Fibroblast of the aortic adventitia (primary cell): ENCODE results near the gene DHX16. TPM values are rescaled to one million over a fixed set of nuclear protein-coding genes. Genes with fewer than 3 reads are reported as not detected.

Experiments used
- DNase-seq: peaks from one replicate; pipeline ENCODE4 v3.0.0-alpha.2; 2010; ENCODE audit warnings: low read depth
- H3K4me3 ChIP-seq: 2 replicates; pipeline ENCODE4 v1.5.1; 2011; ENCODE audit warnings: low read depth, mild to moderate bottlenecking, control low read depth, low read length, moderate library complexity
- CTCF ChIP-seq: IDR thresholded peaks from 2 replicates; pipeline ENCODE4 v1.5.1; 2011; ENCODE audit warnings: mild to moderate bottlenecking, low read length, control low read depth, inconsistent platforms; ENCODE audit not compliant: insufficient read depth
- total RNA-seq: library from RNA; depleted of rRNA; stranded (reverse); fragments of >200 nt; gene quantifications from 2 replicates; pipeline ENCODE4 v1.2.3, GENCODE V29; 2012; ENCODE audit warnings: low replicate concordance

The DHX16 gene
- total RNA-seq, 1 donor: 20.9 TPM

DNA sequence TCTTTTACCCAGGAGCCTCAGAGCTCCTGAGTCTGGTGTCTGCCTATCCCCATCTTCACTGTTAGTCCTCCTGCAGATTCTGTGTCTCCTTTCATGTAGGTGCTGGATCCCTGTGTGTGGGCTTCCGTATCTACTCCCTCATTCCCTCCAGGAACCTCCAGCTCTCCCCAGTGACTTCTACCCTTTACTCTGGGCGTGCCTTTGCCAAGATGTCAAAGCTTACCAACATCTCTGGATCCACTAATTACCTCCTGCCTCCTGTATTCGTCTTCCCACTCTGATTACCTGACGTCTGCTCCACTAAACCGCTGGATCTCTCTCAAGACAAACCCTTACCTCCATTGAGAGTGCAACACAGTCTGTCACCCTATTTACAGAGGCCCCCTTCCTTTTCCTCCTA is 28.0 kb downstream of the DHX16 start:
- no peak overlapping the region for H3K4me3 ChIP-seq
- TF ChIP-seq CTCF: no peak
- no peak for DNase-seq

- peak; percentile 15 for DNase-seq
- TF ChIP-seq CTCF: no peak
These were observed 29.1 kb downstream of the DHX16 start for GRCh38 chr6:30643656-30644055.

GRCh38 chr6:30641048-30641447 is 31.8 kb downstream of the DHX16 start:
- no peak for DNase-seq
- H3K4me3 ChIP-seq: no peak overlapping the region
- TF ChIP-seq CTCF: no peak

More at GRCh38 chr6:30643656-30644055, 29.1 kb downstream of the DHX16 start:
- H3K4me3 ChIP-seq: no peak overlapping the region

GRCh38 chr6:30640481-30640880 is 32.3 kb downstream of the DHX16 start:
- no peak overlapping the region for H3K4me3 ChIP-seq
- no peak for DNase-seq

DNA sequence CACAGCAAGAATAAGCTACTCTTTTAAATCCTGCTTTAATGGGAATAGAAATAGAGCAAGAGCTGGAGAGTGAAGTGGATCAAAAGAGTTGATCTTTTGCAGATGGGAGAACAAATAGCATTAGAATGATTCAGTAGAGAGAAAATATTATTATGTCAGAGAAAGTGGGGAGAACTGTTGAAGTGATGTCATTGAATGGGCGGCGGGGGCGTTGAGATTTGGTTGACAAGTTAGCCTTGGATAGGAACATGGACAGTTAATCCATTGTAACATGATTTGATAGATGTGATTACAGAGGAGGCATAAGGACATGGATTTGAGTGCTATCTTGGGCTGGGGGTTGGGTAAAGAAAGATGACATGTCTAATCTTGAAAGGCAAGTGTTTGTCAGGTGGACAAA is 37.0 kb downstream of the DHX16 start:
- no peak for DNase-seq

More at GRCh38 chr6:30640481-30640880, 32.3 kb downstream of the DHX16 start:
- TF ChIP-seq CTCF: no peak

DNA sequence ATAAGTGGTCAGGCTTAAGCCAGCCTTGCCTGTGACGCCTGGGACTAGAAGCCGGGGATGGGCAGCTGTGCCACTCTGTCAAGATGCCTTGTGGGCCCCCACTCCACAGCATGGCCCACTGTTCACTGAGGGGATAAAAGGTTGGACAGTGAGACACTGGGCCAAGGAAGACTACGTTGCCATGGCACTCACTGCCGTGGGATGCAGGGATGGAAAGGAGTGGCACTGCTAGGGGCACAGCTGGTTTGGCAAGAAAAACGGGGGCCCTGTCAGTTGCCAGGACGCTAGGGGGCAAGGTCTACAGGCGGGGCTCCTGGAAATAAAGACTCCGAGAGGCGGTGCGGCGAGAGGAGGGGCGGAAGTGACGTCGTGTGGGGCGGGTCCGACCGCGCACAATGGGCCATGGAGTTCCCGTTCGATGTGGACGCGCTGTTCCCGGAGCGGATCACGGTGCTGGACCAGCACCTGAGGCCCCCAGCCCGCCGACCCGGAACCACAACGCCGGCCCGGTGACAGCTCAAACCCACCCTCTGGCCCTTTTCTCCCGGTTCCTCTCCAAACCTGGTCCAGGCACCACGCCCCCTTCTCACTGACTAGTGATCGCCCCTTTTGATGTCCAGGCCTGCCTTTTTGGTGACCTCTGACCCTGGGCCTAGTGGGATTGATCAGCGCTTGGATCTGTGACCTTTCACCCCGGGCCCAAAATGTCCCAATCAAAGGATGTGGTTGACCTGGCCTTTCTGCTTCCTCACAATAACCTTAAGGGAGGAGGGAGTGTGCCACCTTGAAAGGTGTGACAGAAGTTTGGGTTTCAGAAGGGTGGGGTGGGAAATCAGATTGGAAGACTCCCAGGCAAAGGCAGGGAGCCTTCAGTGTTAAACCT is 46.1 kb downstream of the DHX16 start, which contains the start of gene ATAT1:
ATAT1 (plus strand) TSS at position 391 of the 883 bp plus-strand sequence.
- TF ChIP-seq CTCF: peak; percentile 57
- H3K4me3 ChIP-seq: peak within 1 kb of the TSS; percentile 85
- peak; percentile 67 for DNase-seq

More for the DNA sequence above, 37.0 kb downstream of the DHX16 start:
- H3K4me3 ChIP-seq: no peak overlapping the region
- TF ChIP-seq CTCF: no peak
